LNCaP clone FGC (cell line): Measurements from ENCODE around the gene UBE2J1.
A peak's percentile ranks its signal among the peaks of the same experiment; 100 is the strongest.

ENCODE experiments used
- DNase-seq: peaks from one replicate; pipeline ENCODE4 v3.0.0-alpha.2; 2011; ENCODE audit warnings: low read depth
- H3K4me3 ChIP-seq: 2 replicates; pipeline ENCODE4 v1.5.1; 2011; ENCODE audit warnings: mild to moderate bottlenecking, low read depth, low read length, control low read depth
- TF ChIP-seq, protein P1 (sequence below): IDR thresholded peaks from 2 replicates; pipeline ENCODE4 v1.5.1; 2012; ENCODE audit warnings: mild to moderate bottlenecking; ENCODE audit not compliant: control insufficient read depth, insufficient read depth; ENCODE audit errors: extremely low read depth

The UBE2J1 gene

DNA sequence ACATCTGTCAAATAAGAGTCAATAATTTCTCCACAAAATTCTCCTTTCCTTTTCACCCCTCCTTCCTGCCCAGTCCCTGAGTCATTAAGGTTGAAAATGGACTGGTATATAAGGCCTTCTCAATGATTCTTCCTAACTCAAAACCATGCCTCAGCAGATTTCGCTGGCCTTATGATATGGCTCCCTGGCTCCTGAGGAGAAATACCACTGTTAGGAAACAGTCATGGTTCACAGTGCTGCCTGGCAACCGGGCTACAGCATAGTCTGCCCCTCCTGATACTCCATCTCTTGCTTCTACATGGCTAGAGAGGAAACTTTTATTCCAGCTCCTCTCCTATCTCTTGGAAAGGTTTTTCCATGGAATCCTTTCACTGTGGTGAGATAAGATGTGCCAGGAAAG is 4.7 kb downstream of the UBE2J1 start:
- no peak overlapping the region for H3K4me3 ChIP-seq
- TF ChIP-seq, protein P1, sequence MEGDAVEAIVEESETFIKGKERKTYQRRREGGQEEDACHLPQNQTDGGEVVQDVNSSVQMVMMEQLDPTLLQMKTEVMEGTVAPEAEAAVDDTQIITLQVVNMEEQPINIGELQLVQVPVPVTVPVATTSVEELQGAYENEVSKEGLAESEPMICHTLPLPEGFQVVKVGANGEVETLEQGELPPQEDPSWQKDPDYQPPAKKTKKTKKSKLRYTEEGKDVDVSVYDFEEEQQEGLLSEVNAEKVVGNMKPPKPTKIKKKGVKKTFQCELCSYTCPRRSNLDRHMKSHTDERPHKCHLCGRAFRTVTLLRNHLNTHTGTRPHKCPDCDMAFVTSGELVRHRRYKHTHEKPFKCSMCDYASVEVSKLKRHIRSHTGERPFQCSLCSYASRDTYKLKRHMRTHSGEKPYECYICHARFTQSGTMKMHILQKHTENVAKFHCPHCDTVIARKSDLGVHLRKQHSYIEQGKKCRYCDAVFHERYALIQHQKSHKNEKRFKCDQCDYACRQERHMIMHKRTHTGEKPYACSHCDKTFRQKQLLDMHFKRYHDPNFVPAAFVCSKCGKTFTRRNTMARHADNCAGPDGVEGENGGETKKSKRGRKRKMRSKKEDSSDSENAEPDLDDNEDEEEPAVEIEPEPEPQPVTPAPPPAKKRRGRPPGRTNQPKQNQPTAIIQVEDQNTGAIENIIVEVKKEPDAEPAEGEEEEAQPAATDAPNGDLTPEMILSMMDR, result no peak
- no peak for DNase-seq

DNA sequence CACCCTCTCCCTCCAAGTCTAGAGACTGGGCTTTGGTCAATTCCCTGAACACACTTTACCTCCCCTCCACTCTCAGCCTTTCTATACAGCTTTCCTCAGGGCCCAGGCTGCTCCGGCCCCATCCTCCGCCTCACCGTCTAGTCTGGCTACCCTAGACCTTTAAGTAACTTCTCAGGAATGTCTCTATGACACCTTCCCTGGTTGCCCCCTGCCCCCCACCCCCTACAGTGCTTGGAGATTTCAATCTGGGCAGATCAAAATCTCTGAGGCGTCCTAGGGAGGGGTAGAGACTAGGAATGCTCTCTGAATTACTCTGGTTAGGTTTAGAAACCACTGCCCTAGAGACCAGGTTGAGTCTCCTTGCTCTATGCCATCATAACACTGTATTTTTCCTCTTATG is 6.1 kb downstream of the UBE2J1 start:
- DNase-seq, result no peak
- TF ChIP-seq, protein P1, result no peak
- no peak overlapping the region for H3K4me3 ChIP-seq

DNA sequence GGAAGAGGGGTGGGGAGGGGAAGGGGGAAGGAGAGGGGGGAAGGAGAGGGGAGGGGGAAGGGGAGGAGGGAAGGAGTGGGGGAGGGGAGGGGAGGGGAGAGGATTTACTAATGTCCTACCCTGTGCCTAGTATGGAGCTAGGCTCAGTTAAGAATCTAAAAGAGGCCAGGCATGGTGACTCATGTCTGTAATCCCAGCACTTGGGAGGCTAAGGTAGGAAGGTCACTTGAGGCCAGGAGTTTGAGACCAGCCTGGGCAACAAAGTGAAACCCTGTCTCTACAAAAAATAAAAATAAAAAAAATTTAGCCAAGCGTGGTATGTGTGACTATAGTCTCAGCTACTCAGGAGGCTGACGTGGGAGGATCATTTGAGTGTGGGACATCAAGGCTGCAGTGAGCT is 13.0 kb downstream of the UBE2J1 start:
- DNase-seq, result no peak
- TF ChIP-seq, protein P1, result no peak
- H3K4me3 ChIP-seq, result no peak overlapping the region

DNA sequence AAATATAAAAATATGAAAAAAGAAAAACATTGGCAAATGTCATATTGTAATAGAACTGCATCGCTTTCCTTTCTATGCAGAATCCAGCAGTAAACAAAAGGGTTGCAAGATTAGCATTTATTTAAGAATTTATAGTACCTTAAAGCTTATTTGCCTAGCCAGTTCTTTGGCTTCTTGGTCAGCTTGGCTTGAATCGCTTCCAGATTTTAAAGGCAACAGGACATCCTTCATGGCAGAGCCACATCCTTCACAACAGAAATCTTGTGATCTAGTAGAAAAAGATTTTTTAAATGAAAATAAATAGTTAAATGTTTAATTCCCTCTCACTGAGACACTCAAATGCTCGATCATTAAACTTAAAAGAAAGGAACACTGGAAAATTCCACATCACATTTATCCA is 17.4 kb downstream of the UBE2J1 start:
- TF ChIP-seq, protein P1, result no peak
- DNase-seq, result peak; percentile 52
- H3K4me3 ChIP-seq, result no peak overlapping the region

DNA sequence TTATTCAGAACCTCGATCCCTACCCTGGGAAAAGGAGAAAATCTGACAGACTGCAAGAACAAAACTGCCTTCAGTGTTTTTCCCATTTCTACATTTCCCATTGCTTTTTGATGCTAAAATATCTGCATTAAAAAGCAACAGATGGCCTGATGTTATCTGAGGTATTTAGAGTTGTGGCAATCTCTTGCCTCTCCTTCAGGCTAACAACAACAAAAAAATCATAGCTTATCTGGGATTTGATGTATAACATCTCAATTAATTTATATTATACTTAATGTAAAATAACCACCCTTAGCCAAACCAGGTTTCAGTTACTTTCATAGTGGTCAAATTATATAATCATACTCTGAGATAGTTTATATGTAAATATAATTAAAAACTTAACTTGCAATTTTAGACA is 21.6 kb downstream of the UBE2J1 start:
- TF ChIP-seq, protein P1, result no peak

DNA sequence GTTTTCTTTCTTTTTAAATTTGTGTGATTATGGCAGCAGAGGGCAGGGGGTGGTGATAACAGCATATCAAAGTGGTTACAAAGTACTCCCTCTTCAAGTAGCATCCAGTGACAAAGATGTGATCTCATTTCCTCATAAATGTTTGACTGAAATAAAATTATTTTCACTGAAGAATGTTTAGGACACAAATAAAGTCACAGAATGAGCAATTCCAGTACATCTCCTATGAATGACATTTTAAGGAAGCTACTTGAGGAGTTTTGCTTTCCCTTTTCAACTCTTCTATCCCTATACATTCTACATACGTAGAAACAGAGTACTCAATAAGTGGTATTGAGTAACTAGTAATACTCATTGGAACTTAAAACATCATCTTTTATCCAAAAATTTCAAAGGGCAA is 23.5 kb downstream of the UBE2J1 start:
- H3K4me3 ChIP-seq, result no peak overlapping the region
- DNase-seq, result no peak
- TF ChIP-seq, protein P1, result no peak

More for the DNA sequence above, 21.6 kb downstream of the UBE2J1 start:
- no peak overlapping the region for H3K4me3 ChIP-seq
- no peak for DNase-seq

DNA sequence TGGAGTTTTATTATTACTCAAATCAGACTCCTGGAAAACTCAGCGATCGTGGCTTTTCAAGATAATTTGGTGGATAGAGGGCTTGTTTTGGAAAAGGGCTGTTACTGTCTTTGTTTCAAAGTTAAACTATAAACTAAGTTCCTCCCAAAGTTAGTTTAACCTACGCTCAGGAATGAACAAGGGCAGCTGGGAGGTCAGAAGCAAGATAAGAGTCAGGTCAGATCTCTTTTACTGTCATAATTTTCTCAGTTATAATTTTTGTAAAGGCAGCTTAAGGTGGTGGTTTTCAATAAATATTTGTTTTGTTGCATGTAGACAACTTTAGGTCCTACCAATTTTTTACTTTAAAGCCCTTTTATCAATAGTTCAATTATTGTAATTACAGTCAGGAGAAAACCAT is 28.2 kb downstream of the UBE2J1 start:
- DNase-seq, result no peak
- no peak overlapping the region for H3K4me3 ChIP-seq
- TF ChIP-seq, protein P1, result no peak
